CD8-positive, alpha-beta memory T cell (primary cell): ENCODE results near the gene UBR2. TPM values are rescaled to one million over a fixed set of nuclear protein-coding genes. Genes with fewer than 3 reads are reported as not detected.

Experiments
- CTCF ChIA-PET: fragments of 350-600 bp; sonication (Branson Sonifier 250); formaldehyde crosslinking; loops from one replicate; lab custom pipeline; 2021; ENCODE audit warnings: antibody characterized with exemption; lab: Charles Lee
- POLR2A ChIA-PET: fragments of 350-600 bp; sonication (Branson Sonifier 250); formaldehyde crosslinking; loops from one replicate; lab custom pipeline; 2021; ENCODE audit warnings: antibody characterized with exemption; lab: Charles Lee
- DNase-seq, 5 donors: peaks; one replicate each; pipeline versions ENCODE4 v3.0.0 to v3.0.0-alpha.2; 2020 to 2022; ENCODE audit warnings: mixed read lengths in 1 of 5
- H3K27ac ChIP-seq: one replicate; pipeline ENCODE4 v1.7.0; 2013; ENCODE audit warnings: low read depth, mild to moderate bottlenecking, low read length, moderate library complexity
- H3K27me3 ChIP-seq: 2 replicates; pipeline ENCODE4 v1.7.0; 2013; ENCODE audit warnings: low read length, mild to moderate bottlenecking; ENCODE audit not compliant: insufficient read depth, poor library complexity, severe bottlenecking
- H3K36me3 ChIP-seq: 2 replicates; pipeline ENCODE4 v1.7.0; 2013; ENCODE audit warnings: mild to moderate bottlenecking, low read length, moderate library complexity; ENCODE audit not compliant: insufficient read depth
- H3K4me1 ChIP-seq: 2 replicates; pipeline ENCODE4 v1.7.0; 2013; ENCODE audit warnings: mild to moderate bottlenecking, low read length, moderate library complexity; ENCODE audit not compliant: insufficient read depth
- H3K4me3 ChIP-seq: 2 replicates; pipeline ENCODE4 v1.7.0; 2013; ENCODE audit warnings: mild to moderate bottlenecking, low read length
- H3K9me3 ChIP-seq: 2 replicates; pipeline ENCODE4 v1.7.0; 2013; ENCODE audit warnings: mild to moderate bottlenecking, low read length
- H3K27ac Mint-ChIP-seq, 8 donors: one replicate each; pipeline ENCODE4 v1.8.0; 2020 to 2021; ENCODE audit warnings: mixed read lengths in 8 of 8, mild to moderate bottlenecking in 6 of 8, inconsistent platforms in 3 of 8, moderate library complexity in 3 of 8
- H3K27me3 Mint-ChIP-seq, 2 donors: one replicate each; pipeline ENCODE4 v1.8.0; 2020 to 2021; ENCODE audit warnings: mixed read lengths in 2 of 2, mild to moderate bottlenecking in 1 of 2, moderate library complexity in 1 of 2
- H3K36me3 Mint-ChIP-seq, 3 donors: one replicate each; pipeline ENCODE4 v1.8.0; 2020 to 2021; ENCODE audit warnings: mixed read lengths in 3 of 3, inconsistent platforms in 1 of 3, mild to moderate bottlenecking in 1 of 3
- H3K4me1 Mint-ChIP-seq, 3 donors: one replicate each; pipeline ENCODE4 v1.8.0; 2020 to 2021; ENCODE audit warnings: mixed read lengths in 3 of 3, inconsistent platforms in 1 of 3, mild to moderate bottlenecking in 1 of 3
- H3K4me3 Mint-ChIP-seq, 7 donors: one replicate each; pipeline ENCODE4 v1.8.0; 2020 to 2021; ENCODE audit warnings: mixed read lengths in 7 of 7, mild to moderate bottlenecking in 6 of 7, moderate library complexity in 4 of 7, inconsistent platforms in 2 of 7
- H3K9me3 Mint-ChIP-seq, 5 donors: one replicate each; pipeline ENCODE4 v1.8.0; 2020 to 2022; ENCODE audit warnings: mixed read lengths in 5 of 5, mild to moderate bottlenecking in 3 of 5, moderate library complexity in 2 of 5, inconsistent platforms in 1 of 5
- polyA plus RNA-seq: library from polyadenylated mRNA; unstranded; fragments of 300-500 nt; fragmentation: Illumina TruSeq; gene quantifications from one replicate; pipeline ENCODE4 v1.2.3, GENCODE V29; 2021
- total RNA-seq, 2 experiments: library from RNA; stranded (reverse); gene quantifications; one replicate each; pipeline ENCODE4 v1.2.3, GENCODE V29; 2021

UBR2 gene
- total and polyA plus RNA-seq, 3 experiments from 2014 or later, result 13.6 to 27.0 (median 26.2) TPM

GRCh38 chr6:42709871-42710270 lies 146.0 kb downstream of the UBR2 start:
- H3K27ac Mint-ChIP-seq, result no peak overlapping the region
- H3K9me3 ChIP-seq, result no peaks in the 10 kb centered on the region
- CTCF ChIA-PET, result no interaction called here

GRCh38 chr6:42710316-42710715 lies 146.5 kb downstream of the UBR2 start:
- no peak overlapping the region for H3K27ac ChIP-seq
- H3K27me3 Mint-ChIP-seq, result peaks cover 1 to 5% of the 10 kb centered on the region in 2 donors
- H3K4me3 ChIP-seq, result no peak overlapping the region
- no peaks in the 10 kb centered on the region for H3K4me1 Mint-ChIP-seq
- POLR2A ChIA-PET, result no interaction called here
- no peaks in the 10 kb centered on the region for H3K4me1 ChIP-seq
- CTCF ChIA-PET, result no interaction called here
- H3K27me3 ChIP-seq, result no peaks in the 10 kb centered on the region
- peaks cover 0 to 5% (median 0%) of the 10 kb centered on the region in 3 donors for H3K36me3 Mint-ChIP-seq
- no peak for DNase-seq
- no peaks in the 10 kb centered on the region for H3K36me3 ChIP-seq
- H3K4me3 Mint-ChIP-seq, result no peak overlapping the region
- H3K9me3 Mint-ChIP-seq, result peaks cover 0 to 4% (median 0%) of the 10 kb centered on the region in 5 donors
- H3K27ac Mint-ChIP-seq, result peak overlapping the region in 1 of 8 donors; percentile 68
- H3K9me3 ChIP-seq, result no peaks in the 10 kb centered on the region

More at GRCh38 chr6:42709871-42710270, 146.0 kb downstream of the UBR2 start:
- Mint-ChIP-seq H3K9me3 (peaks cover 0 to 4% (median 0%) of the 10 kb centered on the region in 5 donors), H3K36me3 (peaks cover 0 to 5% (median 0%) of the 10 kb centered on the region in 3 donors), H3K4me1 (no peaks in the 10 kb centered on the region), H3K4me3 (no peak overlapping the region), H3K27me3 (peaks cover 1 to 5% of the 10 kb centered on the region in 2 donors)
- POLR2A ChIA-PET, result no interaction called here
- Histone ChIP-seq H3K4me3 (no peak overlapping the region), H3K36me3 (no peaks in the 10 kb centered on the region), H3K27me3 (no peaks in the 10 kb centered on the region), H3K4me1 (no peaks in the 10 kb centered on the region), H3K27ac (no peak overlapping the region)
- no peak for DNase-seq

GRCh38 chr6:42711930-42712329 lies 148.1 kb downstream of the UBR2 start:
- no peaks in the 10 kb centered on the region for H3K27me3 ChIP-seq
- Mint-ChIP-seq H3K27ac (no peak overlapping the region), H3K36me3 (peaks cover 0 to 5% (median 0%) of the 10 kb centered on the region in 3 donors), H3K4me1 (no peaks in the 10 kb centered on the region), H3K27me3 (peaks cover 1 to 5% of the 10 kb centered on the region in 2 donors), H3K4me3 (no peak overlapping the region), H3K9me3 (peaks cover 0 to 4% (median 0%) of the 10 kb centered on the region in 5 donors)
- ChIA-PET CTCF (interaction anchor here (1.0 kb wide), 1 partner anchor 14 kb away, joined by 3 read pairs; no protein-coding TSS in a partner anchor), POLR2A (no interaction called here)
- no peaks in the 10 kb centered on the region for H3K36me3 ChIP-seq
- H3K4me1 ChIP-seq, result no peaks in the 10 kb centered on the region
- no peak overlapping the region for H3K27ac ChIP-seq
- DNase-seq, result no peak
- H3K9me3 ChIP-seq, result no peaks in the 10 kb centered on the region
- H3K4me3 ChIP-seq, result no peak overlapping the region

- peaks cover 0 to 4% (median 0%) of the 10 kb centered on the region in 5 donors for H3K9me3 Mint-ChIP-seq
- no peak overlapping the region for H3K4me3 Mint-ChIP-seq
- DNase-seq, result no peak
- H3K36me3 Mint-ChIP-seq, result peaks cover 0 to 5% (median 0%) of the 10 kb centered on the region in 3 donors
- no peak overlapping the region for H3K27ac ChIP-seq
- no peaks in the 10 kb centered on the region for H3K27me3 ChIP-seq
- no peak overlapping the region for H3K4me3 ChIP-seq
- H3K27ac Mint-ChIP-seq, result peak overlapping the region in 1 of 8 donors; percentile 20
- peaks cover 0 to 1% of the 10 kb centered on the region in 2 donors for H3K27me3 Mint-ChIP-seq
- ChIA-PET POLR2A (no interaction called here), CTCF (interaction anchor here (0.9 to 1.2 kb wide), 3 partner anchors 52 to 429 kb away, joined by 3 read pairs; partner anchors contain the start of gene PPP2R5D)
- no peaks in the 10 kb centered on the region for H3K36me3 ChIP-seq
- H3K4me1 Mint-ChIP-seq, result no peaks in the 10 kb centered on the region
- no peaks in the 10 kb centered on the region for H3K9me3 ChIP-seq
- no peaks in the 10 kb centered on the region for H3K4me1 ChIP-seq
These were observed 150.4 kb downstream of the UBR2 start for GRCh38 chr6:42714098-42714761.

GRCh38 chr6:42715871-42716270 lies 152.0 kb downstream of the UBR2 start:
- H3K4me3 Mint-ChIP-seq, result no peak overlapping the region
- peaks cover 5 to 9% of the 10 kb centered on the region in 2 donors for H3K27me3 Mint-ChIP-seq
- H3K4me3 ChIP-seq, result no peak overlapping the region
- no peak overlapping the region for H3K27ac ChIP-seq
- peaks cover 0 to 5% (median 0%) of the 10 kb centered on the region in 3 donors for H3K36me3 Mint-ChIP-seq
- DNase-seq, result no peak
- H3K27ac Mint-ChIP-seq, result no peak overlapping the region
- no peaks in the 10 kb centered on the region for H3K4me1 Mint-ChIP-seq
- H3K4me1 ChIP-seq, result no peaks in the 10 kb centered on the region
- CTCF ChIA-PET, result no interaction called here
- H3K9me3 Mint-ChIP-seq, result peaks cover 0 to 3% (median 0%) of the 10 kb centered on the region in 5 donors
- no peaks in the 10 kb centered on the region for H3K36me3 ChIP-seq
- H3K27me3 ChIP-seq, result no peaks in the 10 kb centered on the region
- POLR2A ChIA-PET, result no interaction called here
- H3K9me3 ChIP-seq, result no peaks in the 10 kb centered on the region

GRCh38 chr6:42720739-42721138 lies 156.9 kb downstream of the UBR2 start:
- Mint-ChIP-seq H3K36me3 (no peaks in the 10 kb centered on the region), H3K4me3 (no peak overlapping the region), H3K27ac (no peak overlapping the region), H3K9me3 (no peaks in the 10 kb centered on the region), H3K4me1 (peaks cover 0 to under 1% (median under 1%) of the 10 kb centered on the region in 3 donors), H3K27me3 (peaks cover 8 to 12% of the 10 kb centered on the region in 2 donors)
- CTCF ChIA-PET, result no interaction called here
- H3K27me3 ChIP-seq, result no peaks in the 10 kb centered on the region
- no peaks in the 10 kb centered on the region for H3K9me3 ChIP-seq
- no peaks in the 10 kb centered on the region for H3K36me3 ChIP-seq
- peaks cover under 1% of the 10 kb centered on the region for H3K4me1 ChIP-seq
- no peak overlapping the region for H3K27ac ChIP-seq
- H3K4me3 ChIP-seq, result no peak overlapping the region
- no peak for DNase-seq
- POLR2A ChIA-PET, result no interaction called here

- CTCF ChIA-PET, result no interaction called here
- no peaks in the 10 kb centered on the region for H3K9me3 Mint-ChIP-seq
- POLR2A ChIA-PET, result no interaction called here
These were observed 158.7 kb downstream of the UBR2 start, which contains the start of gene PRPH2 for GRCh38 chr6:42722497-42722896. Gene PRPH2, minus strand, starts transcription at chr6:42722597. Its CDS starts 263 bp downstream, at chr6:42722334.

GRCh38 chr6:42724825-42725224 lies 161.0 kb downstream of the UBR2 start:
- no peak overlapping the region for H3K4me3 ChIP-seq
- ChIA-PET CTCF (interaction anchor here (1.6 to 3.3 kb wide), 2 partner anchors 28 to 62 kb away, joined by 7 to 44 read pairs; no protein-coding TSS in a partner anchor), POLR2A (interaction anchor here (2.7 kb wide), 1 partner anchor 58 kb away, joined by 26 read pairs; the partner anchor contains the start of gene BICRAL)
- H3K27ac ChIP-seq, result no peak overlapping the region
- Mint-ChIP-seq H3K4me1 (peaks cover 19 to 23% (median 20%) of the 10 kb centered on the region in 3 donors), H3K4me3 (no peak overlapping the region), H3K36me3 (no peaks in the 10 kb centered on the region), H3K9me3 (no peaks in the 10 kb centered on the region), H3K27me3 (peaks cover 7 to 11% of the 10 kb centered on the region in 2 donors), H3K27ac (no peak overlapping the region)
- peaks cover 15% of the 10 kb centered on the region for H3K4me1 ChIP-seq
- DNase-seq, result no peak
- no peaks in the 10 kb centered on the region for H3K36me3 ChIP-seq
- no peaks in the 10 kb centered on the region for H3K9me3 ChIP-seq
- no peaks in the 10 kb centered on the region for H3K27me3 ChIP-seq

More at GRCh38 chr6:42722497-42722896, 158.7 kb downstream of the UBR2 start, which contains the start of gene PRPH2:
- Histone ChIP-seq H3K4me3 (no peak within 1 kb of the TSS), H3K27me3 (no peaks in the 10 kb centered on the region), H3K4me1 (peaks cover 15% of the 10 kb centered on the region), H3K9me3 (no peaks in the 10 kb centered on the region), H3K27ac (no peak within 1 kb of the TSS), H3K36me3 (no peaks in the 10 kb centered on the region)
- no peak for DNase-seq
- Mint-ChIP-seq H3K4me1 (peaks cover 15 to 18% (median 18%) of the 10 kb centered on the region in 3 donors), H3K4me3 (no peak within 1 kb of the TSS), H3K27me3 (peaks cover 8 to 12% of the 10 kb centered on the region in 2 donors), H3K27ac (peak within 1 kb of the TSS in 1 of 8 donors; percentile 60), H3K36me3 (no peaks in the 10 kb centered on the region)
